ENCODE measurements around the gene NFASC. TPM values are rescaled to one million over a fixed set of nuclear protein-coding genes. Genes with fewer than 3 reads are reported as not detected.

NFASC gene
- total RNA-seq, 2 donors from 2014 or later, result 4.4 to 7.6 TPM

DNA sequence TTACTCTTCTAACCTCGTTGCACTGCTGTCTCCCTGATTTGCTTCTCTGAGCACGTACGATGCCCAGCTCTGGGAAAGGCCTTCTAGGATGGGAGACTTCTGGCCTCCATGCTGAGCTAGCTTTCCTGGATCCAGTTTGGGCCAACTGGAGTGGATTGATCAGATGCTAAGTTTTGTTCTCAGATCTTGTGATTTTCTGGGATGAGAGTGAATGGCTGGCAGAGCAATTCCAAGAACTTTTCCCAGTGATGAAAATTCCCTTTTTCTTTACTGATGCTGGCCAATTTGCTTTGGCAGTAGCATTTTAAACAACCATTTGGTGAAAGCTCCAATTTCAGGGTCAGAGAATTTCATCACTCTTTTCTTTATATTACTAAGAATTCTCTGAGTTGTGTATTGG, 34.9 kb upstream of the NFASC start:
- intact Hi-C loops (cut with DNase I), result no loop called here
- Histone ChIP-seq H3K36me3 (replicated peaks in 1 of 2; ENCODE audit: insufficient read depth in 1 of 2, low read depth in 2 of 2) (no peaks in the 10 kb centered on the region), H3K27me3 (no peaks in the 10 kb centered on the region), H3K9me3 (no peaks in the 10 kb centered on the region), H3K4me1 (no peaks in the 10 kb centered on the region), H3K27ac (no peak overlapping the region), H3K4me3 (no peak overlapping the region)
- 69 to 88% methylated on average over 3 of the region's 3 CpGs for WGBS, 2 donors
- ATAC-seq, result no peak
- TF ChIP-seq, protein P1, sequence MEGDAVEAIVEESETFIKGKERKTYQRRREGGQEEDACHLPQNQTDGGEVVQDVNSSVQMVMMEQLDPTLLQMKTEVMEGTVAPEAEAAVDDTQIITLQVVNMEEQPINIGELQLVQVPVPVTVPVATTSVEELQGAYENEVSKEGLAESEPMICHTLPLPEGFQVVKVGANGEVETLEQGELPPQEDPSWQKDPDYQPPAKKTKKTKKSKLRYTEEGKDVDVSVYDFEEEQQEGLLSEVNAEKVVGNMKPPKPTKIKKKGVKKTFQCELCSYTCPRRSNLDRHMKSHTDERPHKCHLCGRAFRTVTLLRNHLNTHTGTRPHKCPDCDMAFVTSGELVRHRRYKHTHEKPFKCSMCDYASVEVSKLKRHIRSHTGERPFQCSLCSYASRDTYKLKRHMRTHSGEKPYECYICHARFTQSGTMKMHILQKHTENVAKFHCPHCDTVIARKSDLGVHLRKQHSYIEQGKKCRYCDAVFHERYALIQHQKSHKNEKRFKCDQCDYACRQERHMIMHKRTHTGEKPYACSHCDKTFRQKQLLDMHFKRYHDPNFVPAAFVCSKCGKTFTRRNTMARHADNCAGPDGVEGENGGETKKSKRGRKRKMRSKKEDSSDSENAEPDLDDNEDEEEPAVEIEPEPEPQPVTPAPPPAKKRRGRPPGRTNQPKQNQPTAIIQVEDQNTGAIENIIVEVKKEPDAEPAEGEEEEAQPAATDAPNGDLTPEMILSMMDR (IDR thresholded peaks at IDR 0.05), result no peak
- no peak for TF ChIP-seq POLR2A (IDR thresholded peaks at IDR 0.05)
- no peak for DNase-seq

DNA sequence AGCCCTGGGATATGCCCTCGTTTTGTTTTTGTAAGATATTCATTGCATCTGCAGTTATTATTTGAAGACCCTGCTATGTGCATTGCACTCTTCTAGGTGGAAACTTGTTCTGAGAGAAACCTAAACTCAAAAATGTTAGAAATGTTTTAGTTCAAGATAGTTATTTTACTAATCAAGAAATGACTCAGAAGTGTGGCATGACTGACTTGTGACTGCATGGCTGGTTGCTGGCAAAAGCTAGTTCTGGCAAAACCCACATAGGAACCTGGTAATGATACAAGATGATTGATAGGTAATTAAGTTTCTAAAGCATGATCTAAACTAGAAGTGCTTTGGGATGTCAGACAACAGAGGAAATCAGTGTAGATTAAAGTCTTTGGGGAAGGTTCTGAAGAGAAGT, 33.8 kb upstream of the NFASC start:
- no peaks in the 10 kb centered on the region for H3K9me3 ChIP-seq
- H3K4me3 ChIP-seq, result no peak overlapping the region
- H3K36me3 ChIP-seq (replicated peaks in 1 of 2; ENCODE audit: insufficient read depth in 1 of 2, low read depth in 2 of 2), result no peaks in the 10 kb centered on the region
- 26 to 64% methylated on average over 1 of the region's 1 CpG for WGBS, 2 donors
- H3K27me3 ChIP-seq, result no peaks in the 10 kb centered on the region
- ATAC-seq (no peak), DNase-seq (no peak)
- no peak overlapping the region for H3K27ac ChIP-seq
- H3K4me1 ChIP-seq, result no peaks in the 10 kb centered on the region
- intact Hi-C loops (cut with DNase I), result no loop called here
- no peak for TF ChIP-seq POLR2A (IDR thresholded peaks at IDR 0.05)
- TF ChIP-seq, protein P1 (IDR thresholded peaks at IDR 0.05), result no peak

DNA sequence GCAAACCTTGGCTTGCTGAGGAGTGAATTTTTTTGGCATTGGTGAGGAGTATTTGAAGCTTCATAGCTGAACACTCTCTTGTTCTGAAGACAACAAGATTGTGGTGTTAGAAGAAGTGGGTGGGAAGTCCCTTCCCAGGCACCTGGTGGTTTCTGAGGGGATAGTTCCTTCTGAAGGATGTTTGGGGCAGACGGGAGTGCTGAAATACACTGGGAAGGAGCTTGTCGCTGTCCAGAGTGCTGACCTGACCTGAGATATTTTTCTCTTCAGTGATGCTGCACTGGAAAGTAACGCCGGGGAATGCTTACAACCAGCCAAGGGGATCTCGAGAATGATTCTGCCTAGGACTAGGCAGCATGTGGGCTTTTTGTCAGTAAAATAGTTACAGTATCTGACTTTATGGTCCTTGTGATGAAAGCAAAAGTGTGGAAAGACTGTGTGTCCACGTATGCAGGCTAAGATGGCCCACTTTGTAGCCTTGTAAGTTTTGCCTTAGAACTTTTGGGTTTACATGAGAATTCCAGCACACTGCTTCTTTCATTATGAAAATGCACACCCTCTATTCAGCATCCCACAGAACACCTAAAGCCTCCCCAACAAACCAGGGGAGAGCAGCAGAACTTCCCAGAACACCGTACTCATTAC, 33.1 kb upstream of the NFASC start:
- no peak overlapping the region for H3K4me3 ChIP-seq
- intact Hi-C loops (cut with DNase I), result no loop called here
- DNase-seq (peak; percentile 17 to 46 (median 30)), ATAC-seq (peak; percentile 42)
- no peak overlapping the region for H3K27ac ChIP-seq
- H3K36me3 ChIP-seq (replicated peaks in 1 of 2; ENCODE audit: insufficient read depth in 1 of 2, low read depth in 2 of 2), result no peaks in the 10 kb centered on the region
- H3K9me3 ChIP-seq, result no peaks in the 10 kb centered on the region
- no peaks in the 10 kb centered on the region for H3K4me1 ChIP-seq
- WGBS, 2 donors, result 27% methylated on average over 7 of the region's 7 CpGs
- no peak for TF ChIP-seq POLR2A (IDR thresholded peaks at IDR 0.05)
- TF ChIP-seq, protein P1 (IDR thresholded peaks at IDR 0.05), result no peak
- no peaks in the 10 kb centered on the region for H3K27me3 ChIP-seq

DNA sequence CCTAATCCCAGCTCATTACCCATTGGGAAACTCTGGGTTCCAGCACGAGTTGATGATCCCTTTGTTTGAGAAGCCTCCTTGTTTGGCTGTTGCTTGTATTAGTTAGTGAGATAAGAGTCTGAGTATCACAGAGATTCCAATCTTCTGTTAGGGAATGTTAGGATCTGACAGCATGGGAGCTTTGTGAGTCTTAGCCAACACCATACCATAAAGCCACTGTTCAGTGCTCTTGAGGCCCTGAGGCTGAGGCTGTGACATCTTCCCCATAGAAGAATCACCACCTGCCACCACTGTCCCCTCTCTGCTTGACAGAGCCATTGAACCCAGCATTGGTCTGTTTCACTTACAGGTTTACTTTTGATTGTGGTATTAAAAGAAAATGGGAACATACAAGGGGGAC, 29.3 kb upstream of the NFASC start:
- H3K9me3 ChIP-seq, result no peaks in the 10 kb centered on the region
- no peaks in the 10 kb centered on the region for H3K27me3 ChIP-seq
- H3K4me3 ChIP-seq, result no peak overlapping the region
- H3K4me1 ChIP-seq, result no peaks in the 10 kb centered on the region
- TF ChIP-seq, protein P1 (IDR thresholded peaks at IDR 0.05), result no peak
- TF ChIP-seq POLR2A (IDR thresholded peaks at IDR 0.05), result no peak
- WGBS, 2 donors, result 13 to 25% methylated on average over 1 of the region's 1 CpG
- intact Hi-C loops (cut with DNase I), result no loop called here
- H3K36me3 ChIP-seq (replicated peaks in 1 of 2; ENCODE audit: insufficient read depth in 1 of 2, low read depth in 2 of 2), result no peaks in the 10 kb centered on the region
- H3K27ac ChIP-seq, result no peak overlapping the region
- ATAC-seq (no peak), DNase-seq (no peak)

DNA sequence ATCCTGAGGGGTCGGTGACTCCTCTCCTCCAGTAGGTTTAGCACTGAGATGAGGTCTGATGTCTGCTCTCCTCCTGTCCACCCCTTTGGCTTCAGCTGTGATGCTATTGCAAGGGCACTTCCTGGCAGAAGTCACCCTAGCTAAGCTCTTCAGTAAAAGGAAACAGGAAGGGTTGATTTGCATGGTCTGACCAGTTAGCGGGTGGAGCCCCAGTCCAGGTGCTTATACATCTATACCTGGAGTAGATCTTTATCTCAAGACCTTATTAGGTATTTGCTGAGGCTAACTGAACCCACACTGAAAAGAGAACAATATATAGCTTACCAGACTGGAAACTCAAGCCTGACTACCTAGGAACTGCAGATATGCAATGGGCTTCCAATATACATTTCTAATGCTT, 28.9 kb upstream of the NFASC start:
- 72 to 73% methylated on average over 2 of the region's 2 CpGs for WGBS, 2 donors
- DNase-seq (no peak), ATAC-seq (no peak)
- intact Hi-C loops (cut with DNase I), result no loop called here
- no peaks in the 10 kb centered on the region for H3K9me3 ChIP-seq
- H3K4me1 ChIP-seq, result no peaks in the 10 kb centered on the region
- H3K27me3 ChIP-seq, result no peaks in the 10 kb centered on the region
- H3K27ac ChIP-seq, result no peak overlapping the region
- no peak overlapping the region for H3K4me3 ChIP-seq
- H3K36me3 ChIP-seq (replicated peaks in 1 of 2; ENCODE audit: insufficient read depth in 1 of 2, low read depth in 2 of 2), result no peaks in the 10 kb centered on the region
- TF ChIP-seq, protein P1 (IDR thresholded peaks at IDR 0.05), result no peak
- no peak for TF ChIP-seq POLR2A (IDR thresholded peaks at IDR 0.05)
